HepG2 (cell line): ENCODE results near the gene H6PD. TPM values are rescaled to one million over a fixed set of nuclear protein-coding genes. Genes with fewer than 3 reads are reported as not detected.
A peak's percentile ranks its signal among the peaks of the same experiment; 100 is the strongest.

Experiments
- ATAC-seq: fragments of 200-7000 bp; cut with Tn5 transposase; 3 replicates; pipeline ENCODE4 v1.9.1; 2020; ENCODE audit warnings: mild to moderate bottlenecking, moderate library complexity
- BruUV-seq: library from RNA; stranded (reverse); fragments of 400-500 nt; replicated peaks from 2 replicates; lab custom pipeline; 2021; lab: Mats Ljungman, UMichigan
- CTCF ChIA-PET: fragments of 300-600 bp; formaldehyde crosslinking; extraction: SDS; loops from one replicate; lab custom pipeline; 2021; ENCODE audit warnings: low total read pairs, inconsistent platforms, low intra/inter-chr PET ratio; lab: Yijun Ruan, JAX
- POLR2A ChIA-PET: fragments of 350-600 bp; sonication (Branson Sonifier 250); formaldehyde crosslinking; loops from one replicate; lab custom pipeline; 2020; ENCODE audit warnings: antibody characterized with exemption, inconsistent platforms; lab: Yijun Ruan, JAX
- DNase-seq: peaks from one replicate; pipeline ENCODE4 v3.0.0-alpha.2; 2015; ENCODE audit warnings: low spot score
- FAIRE-seq: peaks from 3 replicates; lab custom pipeline; 2011; peaks lifted over from hg19 to GRCh38; lab: Jason Lieb, UNC
- H2AFZ ChIP-seq: one replicate; pipeline ENCODE4 v1.6.1; 2011; ENCODE audit warnings: low read length, inconsistent platforms
- H3K27ac ChIP-seq: fragments of 300-600 bp; 3 replicates; pipeline ENCODE4 v1.8.0; 2011; ENCODE audit warnings: mixed run types, mild to moderate bottlenecking, mixed read lengths, low read length, inconsistent platforms; ENCODE audit not compliant: insufficient read depth; ENCODE audit errors: extremely low read length
- H3K27me3 ChIP-seq, 2 experiments: fragments of 200-600 bp in 1 of 2; 2 replicates in 1 of 2; 3 replicates in 1 of 2; pipeline versions ENCODE4 v1.6.0 to v1.8.0; 2011; ENCODE audit warnings: low read length in 2 of 2, mild to moderate bottlenecking in 2 of 2, moderate library complexity in 2 of 2, inconsistent platforms in 1 of 2; ENCODE audit not compliant: insufficient read depth in 2 of 2, control insufficient read depth in 1 of 2
- H3K36me3 ChIP-seq, 2 experiments: fragments of 200-600 bp in 1 of 2; replicated peaks in 1 of 2; 2 replicates in 1 of 2; 3 replicates in 1 of 2; pipeline versions ENCODE4 v1.5.1 to v1.8.0; 2011; ENCODE audit warnings: low read length in 2 of 2, inconsistent platforms in 1 of 2; ENCODE audit not compliant: insufficient read depth in 2 of 2, control insufficient read depth in 1 of 2
- H3K4me1 ChIP-seq: 2 replicates; pipeline ENCODE4 v1.5.1; 2012; ENCODE audit warnings: low read length, inconsistent platforms; ENCODE audit not compliant: insufficient read depth
- H3K4me2 ChIP-seq: 2 replicates; pipeline ENCODE4 v1.6.0; 2011; ENCODE audit warnings: low read depth, low read length, inconsistent platforms
- H3K4me3 ChIP-seq, 3 experiments: fragments of 200-600 bp in 1 of 3; sonication (generic), shearing (Covaris generic) in 1 of 3; replicated peaks in 1 of 3; 2 replicates each; pipeline ENCODE4 v1.5.1; 2011 to 2016; ENCODE audit warnings: low read length in 3 of 3, inconsistent platforms in 2 of 3, low read depth in 2 of 3, mild to moderate bottlenecking in 2 of 3, control low read depth in 1 of 3, mixed read lengths in 1 of 3; ENCODE audit not compliant: insufficient read depth in 1 of 3
- H3K79me2 ChIP-seq: one replicate; pipeline ENCODE4 v1.6.1; 2011; ENCODE audit warnings: low read length, inconsistent platforms; ENCODE audit not compliant: insufficient read depth
- H3K9ac ChIP-seq: 2 replicates; pipeline ENCODE4 v1.6.0; 2011; ENCODE audit warnings: mild to moderate bottlenecking, low read depth, low read length, inconsistent platforms; ENCODE audit not compliant: insufficient read depth
- H3K9me3 ChIP-seq: 2 replicates; pipeline ENCODE4 v1.5.1; 2012; ENCODE audit warnings: mild to moderate bottlenecking, low read length
- H4K20me1 ChIP-seq: 2 replicates; pipeline ENCODE4 v1.6.0; 2011; ENCODE audit warnings: inconsistent platforms, mild to moderate bottlenecking, low read length, moderate library complexity; ENCODE audit not compliant: insufficient read depth
- CHD4 ChIP-seq: fragments of 200-600 bp; sonication (generic); IDR thresholded peaks from 2 replicates; pipeline ENCODE4 v1.7.0; 2017; ENCODE audit warnings: mild to moderate bottlenecking, low read length, borderline replicate concordance
- HOXA5 ChIP-seq: sonication (generic); formaldehyde crosslinking; IDR thresholded peaks from 2 replicates; pipeline ENCODE4 v1.4.0; 2020; ENCODE audit warnings: missing genetic modification reagents
- MBNL3 ChIP-seq: fragments of 250-450 bp; sonication (Bioruptor Pico); conservative IDR thresholded peaks from 2 replicates; pipeline ENCODE4 v1.8.0; 2022; ENCODE audit warnings: mild to moderate bottlenecking, inconsistent platforms
- PCBP2 ChIP-seq: fragments of 200-400 bp; formaldehyde crosslinking; optimal IDR thresholded peaks from 2 replicates; pipeline ENCODE3; 2018; ENCODE audit warnings: low read length, low read depth; ENCODE audit not compliant: poor library complexity, severe bottlenecking
- SMC3 ChIP-seq: IDR thresholded peaks from 2 replicates; pipeline ENCODE4 v1.6.1; 2011; ENCODE audit warnings: low read length, improper control_type of control experiment
- TEAD3 ChIP-seq: optimal IDR thresholded peaks from 2 replicates; pipeline ENCODE3; 2016; ENCODE audit warnings: borderline replicate concordance
- ZNF124 ChIP-seq: sonication (generic); formaldehyde crosslinking; IDR thresholded peaks from 2 replicates; pipeline ENCODE4 v1.4.0; 2020; ENCODE audit warnings: missing genetic modification reagents
- ZNF235 ChIP-seq: sonication (generic); formaldehyde crosslinking; IDR thresholded peaks from 2 replicates; pipeline ENCODE4 v1.8.1; 2023; ENCODE audit warnings: mild to moderate bottlenecking, missing genetic modification reagents, borderline replicate concordance
- ZNF530 ChIP-seq: sonication (generic); formaldehyde crosslinking; IDR thresholded peaks from 2 replicates; pipeline ENCODE4 v1.5.0; 2020; ENCODE audit warnings: low read depth, mild to moderate bottlenecking, missing genetic modification reagents
- ZNF572 ChIP-seq: sonication (generic); formaldehyde crosslinking; IDR thresholded peaks from 2 replicates; pipeline ENCODE4 v1.5.1; 2020; ENCODE audit warnings: mild to moderate bottlenecking, missing genetic modification reagents
- WGBS: methylation state at CpG from one replicate; pipeline ENCODE4 v1.1.6; 2017; ENCODE audit warnings: low lambda C conversion rate; 5-methylcytosine and 5-hydroxymethylcytosine counted together
- in situ Hi-C: cut with HindIII; loops from 2 replicates; pipeline ENCODE4 v1.10.0; 2017; ENCODE audit warnings: low pct_unique_long_range_greater_than_20kb; ENCODE audit not compliant: extremely low pct_ligation_motif_present
- intact Hi-C: fragments of 100-400 bp; cut with micrococcal nuclease; formaldehyde crosslinking; loops from one replicate; pipeline ENCODE4 v1.10.0; 2022; ENCODE audit not compliant: unreplicated experiment
- polyA plus RNA-seq, 8 experiments: library from polyadenylated mRNA; depleted of rRNA in 3 of 8; stranded (reverse) in 7 of 8; unstranded in 1 of 8; fragments of >200 nt; fragmentation: Illumina TruSeq in 4 of 8; extraction: Trizol in 4 of 8; gene quantifications; 2 replicates each; pipeline versions ENCODE4 v1.2.1 to v1.2.3, GENCODE V29; 2011 to 2016; ENCODE audit warnings: low read depth in 4 of 8, missing spikeins in 1 of 8, mixed read lengths in 1 of 8; ENCODE audit not compliant: insufficient read depth in 1 of 8
- total RNA-seq, 5 experiments: library from RNA; depleted of rRNA; stranded (reverse); fragments of >200 nt; fragmentation: Illumina TruSeq; extraction: Trizol; gene quantifications; 2 replicates each; pipeline ENCODE4 v1.2.3, GENCODE V29; 2016; ENCODE audit warnings: low read depth in 1 of 5
- TF ChIP-seq, protein P1 (sequence below): sonication (generic); formaldehyde crosslinking; IDR thresholded peaks from 2 replicates; pipeline ENCODE4 v1.4.0; 2020; ENCODE audit warnings: missing genetic modification reagents
- TF ChIP-seq, protein P2 (sequence below): sonication (generic); formaldehyde crosslinking; IDR thresholded peaks from 2 replicates; pipeline ENCODE4 v1.4.0; 2020; ENCODE audit warnings: low read depth, missing genetic modification reagents
- TF ChIP-seq, protein P3 (sequence below): sonication (generic); formaldehyde crosslinking; IDR thresholded peaks from 2 replicates; pipeline ENCODE4 v1.8.1; 2023; ENCODE audit warnings: mild to moderate bottlenecking, missing genetic modification reagents
- TF ChIP-seq, protein P4 (sequence below): sonication (generic); formaldehyde crosslinking; IDR thresholded peaks from 2 replicates; pipeline ENCODE4 v1.4.0; 2020; ENCODE audit warnings: mild to moderate bottlenecking, missing genetic modification reagents

The H6PD gene
- total and polyA plus RNA-seq, 2 of the 13 experiments (the other 11 are each of a cell fraction or from before 2014, with no cell fraction given), result 9.3 to 14.1 TPM

DNA sequence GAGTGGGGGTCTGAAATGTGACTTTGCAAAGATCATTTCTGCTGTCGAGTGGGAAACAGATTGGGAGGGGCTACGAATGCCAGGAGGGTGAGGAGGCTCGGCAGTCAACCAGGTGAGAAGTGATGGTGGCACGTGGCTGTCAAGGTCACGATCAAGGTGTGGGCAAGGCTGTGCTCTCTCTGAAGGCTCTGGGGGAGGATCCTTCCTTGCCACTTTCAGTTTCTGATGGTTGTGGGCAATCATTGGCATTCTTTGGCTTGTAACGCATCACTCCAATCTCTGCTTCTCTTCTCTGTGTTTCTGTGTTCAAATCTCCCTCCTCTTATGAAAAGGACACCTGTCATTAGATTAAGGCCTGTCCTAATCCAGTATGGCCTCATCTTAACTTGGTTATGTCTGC lies 52.0 kb downstream of the H6PD start (continued):
- TF ChIP-seq, protein P1, sequence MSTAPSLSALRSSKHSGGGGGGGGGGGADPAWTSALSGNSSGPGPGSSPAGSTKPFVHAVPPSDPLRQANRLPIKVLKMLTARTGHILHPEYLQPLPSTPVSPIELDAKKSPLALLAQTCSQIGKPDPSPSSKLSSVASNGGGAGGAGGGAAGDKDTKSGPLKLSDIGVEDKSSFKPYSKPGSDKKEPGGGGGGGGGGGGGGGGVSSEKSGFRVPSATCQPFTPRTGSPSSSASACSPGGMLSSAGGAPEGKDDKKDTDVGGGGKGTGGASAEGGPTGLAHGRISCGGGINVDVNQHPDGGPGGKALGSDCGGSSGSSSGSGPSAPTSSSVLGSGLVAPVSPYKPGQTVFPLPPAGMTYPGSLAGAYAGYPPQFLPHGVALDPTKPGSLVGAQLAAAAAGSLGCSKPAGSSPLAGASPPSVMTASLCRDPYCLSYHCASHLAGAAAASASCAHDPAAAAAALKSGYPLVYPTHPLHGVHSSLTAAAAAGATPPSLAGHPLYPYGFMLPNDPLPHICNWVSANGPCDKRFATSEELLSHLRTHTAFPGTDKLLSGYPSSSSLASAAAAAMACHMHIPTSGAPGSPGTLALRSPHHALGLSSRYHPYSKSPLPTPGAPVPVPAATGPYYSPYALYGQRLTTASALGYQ (CRISPR knock-in tag), result no peak
- TF ChIP-seq, protein P2, sequence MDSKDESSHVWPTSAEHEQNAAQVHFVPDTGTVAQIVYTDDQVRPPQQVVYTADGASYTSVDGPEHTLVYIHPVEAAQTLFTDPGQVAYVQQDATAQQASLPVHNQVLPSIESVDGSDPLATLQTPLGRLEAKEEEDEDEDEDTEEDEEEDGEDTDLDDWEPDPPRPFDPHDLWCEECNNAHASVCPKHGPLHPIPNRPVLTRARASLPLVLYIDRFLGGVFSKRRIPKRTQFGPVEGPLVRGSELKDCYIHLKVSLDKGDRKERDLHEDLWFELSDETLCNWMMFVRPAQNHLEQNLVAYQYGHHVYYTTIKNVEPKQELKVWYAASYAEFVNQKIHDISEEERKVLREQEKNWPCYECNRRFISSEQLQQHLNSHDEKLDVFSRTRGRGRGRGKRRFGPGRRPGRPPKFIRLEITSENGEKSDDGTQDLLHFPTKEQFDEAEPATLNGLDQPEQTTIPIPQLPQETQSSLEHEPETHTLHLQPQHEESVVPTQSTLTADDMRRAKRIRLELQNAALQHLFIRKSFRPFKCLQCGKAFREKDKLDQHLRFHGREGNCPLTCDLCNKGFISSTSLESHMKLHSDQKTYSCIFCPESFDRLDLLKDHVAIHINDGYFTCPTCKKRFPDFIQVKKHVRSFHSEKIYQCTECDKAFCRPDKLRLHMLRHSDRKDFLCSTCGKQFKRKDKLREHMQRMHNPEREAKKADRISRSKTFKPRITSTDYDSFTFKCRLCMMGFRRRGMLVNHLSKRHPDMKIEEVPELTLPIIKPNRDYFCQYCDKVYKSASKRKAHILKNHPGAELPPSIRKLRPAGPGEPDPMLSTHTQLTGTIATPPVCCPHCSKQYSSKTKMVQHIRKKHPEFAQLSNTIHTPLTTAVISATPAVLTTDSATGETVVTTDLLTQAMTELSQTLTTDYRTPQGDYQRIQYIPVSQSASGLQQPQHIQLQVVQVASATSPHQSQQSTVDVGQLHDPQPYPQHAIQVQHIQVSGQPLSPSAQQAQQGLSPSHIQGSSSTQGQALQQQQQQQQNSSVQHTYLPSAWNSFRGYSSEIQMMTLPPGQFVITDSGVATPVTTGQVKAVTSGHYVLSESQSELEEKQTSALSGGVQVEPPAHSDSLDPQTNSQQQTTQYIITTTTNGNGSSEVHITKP (CRISPR knock-in tag), result no peak
- TF ChIP-seq, protein P3, sequence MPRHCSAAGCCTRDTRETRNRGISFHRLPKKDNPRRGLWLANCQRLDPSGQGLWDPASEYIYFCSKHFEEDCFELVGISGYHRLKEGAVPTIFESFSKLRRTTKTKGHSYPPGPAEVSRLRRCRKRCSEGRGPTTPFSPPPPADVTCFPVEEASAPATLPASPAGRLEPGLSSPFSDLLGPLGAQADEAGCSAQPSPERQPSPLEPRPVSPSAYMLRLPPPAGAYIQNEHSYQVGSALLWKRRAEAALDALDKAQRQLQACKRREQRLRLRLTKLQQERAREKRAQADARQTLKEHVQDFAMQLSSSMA (CRISPR knock-in tag), result no peak

DNA sequence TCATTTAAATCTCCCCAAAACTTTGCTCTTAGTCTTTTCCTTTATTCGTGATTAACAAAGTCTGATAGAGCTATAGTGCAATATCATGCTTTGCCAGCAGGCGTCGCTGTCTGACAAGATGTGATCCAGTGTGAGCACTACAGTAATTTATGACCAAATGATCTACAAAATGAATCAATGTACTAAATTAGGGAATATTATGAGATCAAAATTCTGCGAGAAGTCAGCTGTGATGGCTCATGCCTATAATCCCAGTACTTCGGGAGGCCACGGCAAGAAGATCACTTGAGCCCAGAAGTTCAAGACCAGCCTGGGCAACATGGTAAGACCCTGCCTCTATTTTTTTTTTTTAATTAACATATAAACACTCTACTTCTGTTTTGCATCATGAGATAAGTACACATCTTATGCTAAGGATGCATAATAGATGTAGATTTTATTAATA lies 54.5 kb downstream of the H6PD start:
- Histone ChIP-seq H3K27me3 (no peaks in the 10 kb centered on the region), H3K9ac (no peak overlapping the region), H4K20me1 (no peaks in the 10 kb centered on the region), H3K36me3 (no peaks in the 10 kb centered on the region), H3K4me3 (no peak overlapping the region), H3K9me3 (peaks cover 21% of the 10 kb centered on the region), H3K4me1 (peaks cover 47% of the 10 kb centered on the region), H3K4me2 (no peak overlapping the region), H3K79me2 (peaks cover 5% of the 10 kb centered on the region), H2AFZ (no peak overlapping the region), H3K27ac (no peak overlapping the region)
- FAIRE-seq (no peak), ATAC-seq (no peak), DNase-seq (peak; percentile 59)
- intact Hi-C loops (loop anchor here (1.0 to 2.0 kb wide), 3 partner anchors 22 to 202 kb away; no protein-coding TSS in a partner anchor), in situ Hi-C loops (loop anchor here (5.0 kb wide), 1 partner anchor 168 kb away; no protein-coding TSS in a partner anchor)
- ChIA-PET POLR2A (interaction anchor here (0.8 to 2.5 kb wide), 4 partner anchors 9 to 202 kb away, joined by 4 to 10 read pairs (median 6); partner anchors contain the start of gene H6PD), CTCF (interaction anchor here (0.8 to 4.1 kb wide), 4 partner anchors 164 to 206 kb away, joined by 3 to 42 read pairs (median 22); no protein-coding TSS in a partner anchor)
- WGBS, result 35% methylated on average over 6 of the region's 6 CpGs
- no TSS peak for BruUV-seq
- TF ChIP-seq PCBP2, result no peak
- TF ChIP-seq ZNF235 (CRISPR knock-in tag), result no peak
- peak; percentile 88 for TF ChIP-seq SMC3
- TF ChIP-seq MBNL3 (CRISPR knock-in tag), result no peak
- TF ChIP-seq, protein P4, sequence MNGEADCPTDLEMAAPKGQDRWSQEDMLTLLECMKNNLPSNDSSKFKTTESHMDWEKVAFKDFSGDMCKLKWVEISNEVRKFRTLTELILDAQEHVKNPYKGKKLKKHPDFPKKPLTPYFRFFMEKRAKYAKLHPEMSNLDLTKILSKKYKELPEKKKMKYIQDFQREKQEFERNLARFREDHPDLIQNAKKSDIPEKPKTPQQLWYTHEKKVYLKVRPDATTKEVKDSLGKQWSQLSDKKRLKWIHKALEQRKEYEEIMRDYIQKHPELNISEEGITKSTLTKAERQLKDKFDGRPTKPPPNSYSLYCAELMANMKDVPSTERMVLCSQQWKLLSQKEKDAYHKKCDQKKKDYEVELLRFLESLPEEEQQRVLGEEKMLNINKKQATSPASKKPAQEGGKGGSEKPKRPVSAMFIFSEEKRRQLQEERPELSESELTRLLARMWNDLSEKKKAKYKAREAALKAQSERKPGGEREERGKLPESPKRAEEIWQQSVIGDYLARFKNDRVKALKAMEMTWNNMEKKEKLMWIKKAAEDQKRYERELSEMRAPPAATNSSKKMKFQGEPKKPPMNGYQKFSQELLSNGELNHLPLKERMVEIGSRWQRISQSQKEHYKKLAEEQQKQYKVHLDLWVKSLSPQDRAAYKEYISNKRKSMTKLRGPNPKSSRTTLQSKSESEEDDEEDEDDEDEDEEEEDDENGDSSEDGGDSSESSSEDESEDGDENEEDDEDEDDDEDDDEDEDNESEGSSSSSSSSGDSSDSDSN (CRISPR knock-in tag), result no peak
- TF ChIP-seq TEAD3 (CRISPR knock-in tag), result no peak
- TF ChIP-seq CHD4, result peak; percentile 82; the same call in 1 of the 2 replicates
- TF ChIP-seq HOXA5 (CRISPR knock-in tag), result 0 out of 2 replicates have a peak, but pooled peaks have one; percentile 45
- TF ChIP-seq ZNF124 (CRISPR knock-in tag), result peak; percentile 59; the same call in 1 of the 2 replicates
- TF ChIP-seq ZNF572 (CRISPR knock-in tag), result no peak
- TF ChIP-seq ZNF530, result no peak
